Lung microvascular endothelial cell (primary cell): ENCODE results near the gene ZSWIM2. TPM values are rescaled to one million over a fixed set of nuclear protein-coding genes. Genes with fewer than 3 reads are reported as not detected.
"Not testable (repeated sequence)": the region's sequence is repeated elsewhere in the genome, so short reads cannot be mapped to it uniquely, and the experiment has no call there.

Experiments
- DNase-seq, 2 donors: peaks; one replicate each; pipeline versions ENCODE4 v3.0.0 to v3.0.0-alpha.2; 2010; ENCODE audit warnings: low read depth in 2 of 2
- total RNA-seq: library from RNA; depleted of rRNA; stranded (reverse); fragments of >200 nt; gene quantifications from 2 replicates; pipeline ENCODE4 v1.2.1, GENCODE V29; 2014

Gene ZSWIM2
- total RNA-seq, 1 donor from 2014 or later: not detected

- no peak for DNase-seq
Observed at GRCh38 chr2:186852508-186852907, 3.5 kb upstream of the ZSWIM2 start.

- DNase-seq: no peak
Observed at GRCh38 chr2:186842373-186842772, 6.6 kb downstream of the ZSWIM2 start.

GRCh38 chr2:186841940-186842339 lies 7.0 kb downstream of the ZSWIM2 start:
- DNase-seq: no peak

GRCh38 chr2:186835628-186836027 lies 13.3 kb downstream of the ZSWIM2 start:
- DNase-seq: no peak

GRCh38 chr2:186827862-186828492 lies 21.0 kb downstream of the ZSWIM2 start:
- DNase-seq: peak; percentile 28 to 81

GRCh38 chr2:186827411-186827810 lies 21.6 kb downstream of the ZSWIM2 start:
- DNase-seq: peak in 1 of 2 donors; percentile 3

GRCh38 chr2:186822323-186822722 lies 26.6 kb downstream of the ZSWIM2 start:
- DNase-seq: no peak

GRCh38 chr2:186820303-186820702 lies 28.7 kb downstream of the ZSWIM2 start:
- DNase-seq: no peak

- DNase-seq: not testable (repeated sequence)
Observed at GRCh38 chr2:186811760-186812159, 37.2 kb downstream of the ZSWIM2 start.

- DNase-seq: no peak
Observed at GRCh38 chr2:186806591-186806990, 42.4 kb downstream of the ZSWIM2 start.

GRCh38 chr2:186798604-186799003 lies 50.4 kb downstream of the ZSWIM2 start:
- DNase-seq: not testable (repeated sequence)

- no peak for DNase-seq
Observed at GRCh38 chr2:186784930-186785329, 64.0 kb downstream of the ZSWIM2 start.

- DNase-seq: no peak
Observed at GRCh38 chr2:186783254-186783653, 65.7 kb downstream of the ZSWIM2 start.

- peak; percentile 24 to 53 for DNase-seq
Observed at GRCh38 chr2:186780701-186781316, 68.2 kb downstream of the ZSWIM2 start.

Other genes starting within 250 kb of the ZSWIM2 start
- gene FAM171B, start 155.1 kb downstream of the ZSWIM2 start, total RNA-seq: 27.9 and 49.4 TPM in 2 replicates